Activated T-cell treated with anti-CD3 and anti-CD28 coated beads for 24 hours (primary cell): ENCODE results near the gene MSL1.
"Not testable (repeated sequence)": the region's sequence is repeated elsewhere in the genome, so short reads cannot be mapped to it uniquely, and the experiment has no call there.

ENCODE experiments used
- DNase-seq: peaks from one replicate; pipeline ENCODE4 v3.0.0-alpha.2; 2020; ENCODE audit warnings: low read depth

The MSL1 gene

GRCh38 chr17:40124279-40125141 lies 2.7 kb downstream of the MSL1 start:
- DNase-seq, result no peak

- no peak for DNase-seq
Observed at GRCh38 chr17:40129498-40129897, 7.7 kb downstream of the MSL1 start.

- DNase-seq, result no peak
Observed at GRCh38 chr17:40130352-40131042, 8.7 kb downstream of the MSL1 start.

DNA sequence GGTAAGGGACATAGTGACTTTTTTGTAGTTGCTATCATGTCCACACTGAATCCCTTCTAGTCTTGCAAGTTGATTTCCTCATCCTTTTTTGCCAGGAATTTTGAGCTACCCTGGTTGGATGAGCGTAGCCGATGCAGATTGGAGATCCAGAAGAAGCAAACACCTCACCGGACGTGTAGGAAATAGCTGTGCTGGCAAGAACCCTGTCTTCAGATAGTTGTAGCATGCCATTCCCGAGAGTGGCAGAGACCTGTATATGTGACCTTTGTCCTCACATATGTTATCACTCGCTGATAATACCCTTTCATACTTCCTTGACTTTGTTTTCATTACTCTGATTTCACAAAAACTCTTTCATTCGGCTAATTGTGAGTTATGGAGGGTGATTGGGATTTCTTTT lies 12.4 kb downstream of the MSL1 start:
- DNase-seq, result no peak

DNA sequence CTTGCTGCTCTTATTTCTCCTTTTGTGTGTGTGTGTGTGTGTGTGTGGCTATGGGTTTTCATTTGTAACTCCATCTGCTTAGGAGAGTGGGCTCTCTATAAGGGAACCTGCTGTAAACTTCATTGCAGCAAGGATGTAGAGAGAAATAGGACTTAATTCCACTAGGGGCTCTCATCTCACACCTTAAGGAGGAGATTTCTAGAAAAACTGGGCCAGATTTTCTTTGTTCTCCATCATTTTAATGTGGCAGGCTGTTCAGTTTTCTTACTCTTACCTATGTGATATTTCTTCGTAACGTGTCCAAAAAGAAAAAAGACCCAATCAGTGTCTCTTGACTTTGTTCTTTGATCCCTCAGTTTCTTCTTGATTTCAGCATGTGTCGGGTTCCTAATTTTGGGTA lies 14.0 kb downstream of the MSL1 start:
- DNase-seq, result no peak

DNA sequence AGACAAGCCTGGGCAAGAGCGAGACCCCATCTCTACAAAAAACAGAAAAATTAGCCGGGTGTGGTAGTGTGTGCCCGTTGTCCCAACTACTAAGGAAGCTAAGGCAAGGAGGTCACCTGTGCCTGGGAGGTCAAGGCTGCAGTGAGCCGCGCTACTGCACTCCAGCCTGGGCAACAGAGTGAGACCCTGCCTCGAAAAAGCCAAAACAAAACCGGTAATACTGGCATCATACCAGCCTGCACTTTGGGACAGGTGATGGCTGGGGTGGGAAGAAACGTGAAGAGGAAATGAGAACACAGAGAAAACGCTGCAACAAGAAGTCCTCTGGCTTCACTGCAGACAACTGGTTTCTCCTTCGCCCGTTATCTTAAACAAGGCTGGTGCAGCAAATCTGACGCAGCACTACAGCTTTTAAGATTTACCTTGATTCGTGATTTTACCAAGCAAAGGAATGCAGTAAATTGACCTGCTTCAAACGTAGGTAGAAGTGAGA lies 17.8 kb downstream of the MSL1 start:
- no peak for DNase-seq

GRCh38 chr17:40143166-40143565 lies 21.4 kb downstream of the MSL1 start:
- not testable (repeated sequence) for DNase-seq

- DNase-seq, result no peak
Observed at GRCh38 chr17:40145476-40145875, 23.7 kb downstream of the MSL1 start.

DNA sequence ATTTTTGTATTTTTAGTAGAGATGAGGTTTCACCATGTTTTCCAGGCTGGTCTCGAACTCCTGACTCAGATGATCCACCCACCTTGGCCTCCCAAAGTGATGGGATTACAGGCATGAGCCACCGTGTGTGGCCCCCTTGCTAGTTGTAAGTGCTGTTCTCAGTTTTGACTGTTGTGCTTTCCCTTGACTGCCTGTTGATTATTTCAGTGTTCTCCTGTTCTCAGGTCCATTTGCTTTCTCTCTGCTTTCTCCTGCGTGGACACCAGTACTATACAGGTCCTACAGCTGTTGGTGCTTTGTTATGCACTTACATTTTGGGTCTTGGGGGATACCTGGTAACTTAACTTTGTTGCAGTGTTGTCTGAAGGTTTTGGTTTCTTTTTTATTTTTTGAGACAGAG lies 26.8 kb downstream of the MSL1 start:
- no peak for DNase-seq

GRCh38 chr17:40150276-40150675 lies 28.5 kb downstream of the MSL1 start:
- no peak for DNase-seq

DNA sequence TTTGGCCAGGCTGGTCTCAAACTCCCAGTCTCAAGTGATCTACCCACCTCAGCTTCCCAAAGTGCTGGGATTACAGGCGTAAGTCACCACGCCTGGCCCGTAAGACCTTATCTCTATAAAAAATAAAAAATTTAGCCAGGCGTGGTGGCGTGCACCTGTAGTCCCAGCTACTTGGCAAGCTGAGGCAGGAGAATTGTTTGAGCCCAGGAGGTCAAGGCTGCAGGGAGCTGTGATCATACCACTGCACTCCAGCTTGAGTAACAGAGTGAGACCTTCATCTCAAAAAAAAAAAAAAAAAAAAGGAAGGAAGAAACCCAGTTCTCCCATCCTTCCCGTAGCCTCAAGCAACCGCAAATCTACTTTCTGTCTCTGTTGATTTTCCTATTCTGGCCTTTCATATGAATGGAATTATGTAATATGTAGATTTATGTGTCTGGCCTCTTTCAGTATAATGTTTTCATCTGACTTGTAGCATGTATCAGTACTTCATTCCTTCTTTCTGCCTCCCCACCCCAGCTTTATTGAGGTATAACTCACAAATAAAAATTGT lies 29.7 kb downstream of the MSL1 start:
- no peak for DNase-seq

GRCh38 chr17:40153603-40154236 lies 31.9 kb downstream of the MSL1 start:
- no peak for DNase-seq

DNA sequence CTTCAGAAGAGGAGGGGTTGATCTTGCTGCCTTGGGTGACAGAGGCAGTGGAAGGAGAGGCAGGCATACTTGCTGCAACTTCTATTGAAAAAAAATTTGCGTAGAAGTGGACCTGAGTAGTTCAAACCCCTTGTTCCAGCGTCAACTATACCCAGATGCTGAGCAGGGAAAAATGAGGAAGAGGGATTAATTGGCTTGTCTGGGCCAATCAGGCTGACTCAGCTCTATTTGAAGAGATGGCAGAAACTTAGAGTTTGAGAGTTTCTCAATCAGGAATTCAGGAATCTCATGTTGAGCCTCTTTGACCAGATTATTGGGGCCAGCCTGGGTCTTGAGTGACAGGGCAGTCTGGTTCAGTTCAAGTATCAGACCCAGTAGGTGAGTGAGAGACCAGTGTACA lies 36.2 kb downstream of the MSL1 start:
- no peak for DNase-seq

GRCh38 chr17:40158438-40159013 lies 36.8 kb downstream of the MSL1 start:
- no peak for DNase-seq

DNA sequence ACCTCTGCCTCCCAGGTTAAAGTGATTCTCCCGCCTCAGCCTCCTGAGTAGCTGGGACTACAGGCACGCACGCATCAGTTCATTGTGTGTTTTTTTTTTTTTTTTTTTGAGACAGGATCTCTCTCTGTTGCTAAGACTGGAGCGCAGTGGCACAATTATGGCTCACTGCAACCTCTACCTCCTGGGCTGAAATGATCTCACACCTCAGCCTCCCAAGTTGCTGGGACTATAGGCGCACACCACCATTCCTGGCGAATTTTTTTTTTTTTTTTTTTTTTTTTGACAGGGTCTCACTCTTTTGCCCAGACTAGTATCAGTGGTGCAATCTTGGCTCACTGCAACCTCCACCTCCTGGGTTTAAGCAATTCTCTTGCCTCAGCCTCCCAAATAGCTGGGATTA lies 37.7 kb downstream of the MSL1 start:
- no peak for DNase-seq

DNA sequence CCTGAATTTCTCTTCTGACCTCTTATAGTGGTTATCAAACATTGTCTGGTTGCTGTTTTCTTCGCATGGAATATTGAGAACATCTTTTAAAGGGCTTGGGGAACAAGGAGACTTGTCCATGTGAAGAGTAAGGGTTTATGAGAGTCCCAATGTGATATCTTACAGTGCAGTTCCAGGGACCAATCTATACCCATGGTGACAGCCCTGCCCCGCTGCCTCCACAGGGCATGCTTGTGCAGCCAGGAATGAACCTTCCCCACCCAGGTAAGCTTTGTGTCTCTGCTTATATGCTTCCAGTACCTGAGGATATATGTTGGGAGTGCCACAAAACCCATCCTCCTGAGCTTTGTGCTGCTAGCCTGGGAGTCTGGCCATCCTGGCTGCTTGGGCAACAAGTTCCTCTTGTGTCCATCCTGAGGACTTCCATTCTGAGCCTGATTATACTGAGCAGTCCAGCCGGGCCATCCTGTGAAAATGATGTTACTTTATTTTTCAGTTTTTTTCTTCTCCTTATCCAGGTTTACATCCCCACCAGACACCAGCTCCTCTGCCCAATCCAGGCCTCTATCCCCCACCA lies 46.0 kb downstream of the MSL1 start:
- DNase-seq, result no peak

- DNase-seq, result no peak
Observed at GRCh38 chr17:40168262-40168832, 46.6 kb downstream of the MSL1 start.

DNA sequence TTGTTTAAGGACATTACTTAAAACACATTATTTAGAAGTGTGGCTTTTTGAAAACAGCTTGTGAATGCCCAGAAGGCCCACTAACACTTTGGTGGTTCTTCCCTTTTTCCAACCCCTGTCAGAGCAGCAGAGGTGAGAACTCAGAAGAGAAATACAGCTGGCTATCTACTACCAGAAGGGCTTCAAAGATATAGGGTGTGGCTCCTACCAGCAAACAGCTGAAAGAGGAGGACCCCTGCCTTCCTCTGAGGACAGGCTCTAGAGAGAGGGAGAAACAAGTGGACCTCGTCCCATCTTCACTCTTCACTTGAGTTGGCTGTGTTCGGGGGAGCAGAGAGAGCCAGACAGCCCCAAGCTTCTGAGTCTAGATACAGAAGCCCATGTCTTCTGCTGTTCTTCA lies 48.6 kb downstream of the MSL1 start:
- DNase-seq, result no peak

GRCh38 chr17:40171750-40172149 lies 50.0 kb downstream of the MSL1 start:
- no peak for DNase-seq

GRCh38 chr17:40173091-40173777 lies 51.5 kb downstream of the MSL1 start:
- DNase-seq, result no peak

GRCh38 chr17:40173778-40174135 lies 52.0 kb downstream of the MSL1 start:
- no peak for DNase-seq
